GM08714 (cell line): ENCODE results near the gene GALNTL6.

Source experiments
- H3K4me3 ChIP-seq: fragments of 200-500 bp; sonication (Bioruptor generic); 2 replicates; pipeline ENCODE4 v1.5.1; 2014; ENCODE audit warnings: mild to moderate bottlenecking, low read length, inconsistent platforms
- ZNF274 ChIP-seq: IDR thresholded peaks from 2 replicates; pipeline ENCODE4 v1.6.1; 2012; ENCODE audit warnings: mild to moderate bottlenecking, low read depth, low read length

Gene GALNTL6

DNA sequence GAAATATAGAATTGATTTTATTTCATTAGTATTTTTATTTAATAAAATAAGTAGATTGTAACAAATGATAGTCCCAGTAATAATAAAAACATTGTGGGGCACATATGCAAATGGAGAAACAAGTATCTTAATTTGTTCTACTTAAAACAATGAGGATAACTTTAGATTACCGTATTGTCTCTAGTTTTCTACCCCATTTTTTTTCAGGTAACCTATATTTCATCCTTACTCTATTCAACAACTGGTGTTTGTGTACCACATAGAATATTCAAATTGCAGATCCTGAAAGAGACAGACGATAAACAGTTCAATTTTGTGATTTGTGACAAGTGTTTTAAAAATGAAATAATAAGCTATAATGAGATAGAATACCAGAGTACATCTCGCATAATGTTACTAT, 671.8 kb downstream of the GALNTL6 start:
- H3K4me3 ChIP-seq, result no peak overlapping the region
- no peak for TF ChIP-seq ZNF274

DNA sequence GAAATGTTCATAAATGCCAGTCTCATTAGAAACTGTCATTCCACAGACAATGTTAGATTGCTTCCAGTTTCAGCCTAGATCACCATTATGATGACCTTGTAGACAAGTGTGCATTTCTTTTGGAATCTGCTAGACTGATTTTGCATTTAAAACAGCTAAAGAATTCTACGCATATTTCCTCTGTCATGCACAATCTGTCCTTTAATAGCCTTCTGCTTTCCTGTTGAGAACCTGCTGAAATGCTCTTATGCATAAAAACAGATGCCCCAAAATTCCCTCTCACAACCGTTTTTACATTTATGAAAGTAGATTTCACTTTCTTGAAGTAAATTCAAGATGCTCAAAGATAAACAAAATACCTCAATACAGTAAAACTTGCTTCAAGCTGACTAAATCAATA, 673.3 kb downstream of the GALNTL6 start:
- no peak for TF ChIP-seq ZNF274
- H3K4me3 ChIP-seq, result no peak overlapping the region

DNA sequence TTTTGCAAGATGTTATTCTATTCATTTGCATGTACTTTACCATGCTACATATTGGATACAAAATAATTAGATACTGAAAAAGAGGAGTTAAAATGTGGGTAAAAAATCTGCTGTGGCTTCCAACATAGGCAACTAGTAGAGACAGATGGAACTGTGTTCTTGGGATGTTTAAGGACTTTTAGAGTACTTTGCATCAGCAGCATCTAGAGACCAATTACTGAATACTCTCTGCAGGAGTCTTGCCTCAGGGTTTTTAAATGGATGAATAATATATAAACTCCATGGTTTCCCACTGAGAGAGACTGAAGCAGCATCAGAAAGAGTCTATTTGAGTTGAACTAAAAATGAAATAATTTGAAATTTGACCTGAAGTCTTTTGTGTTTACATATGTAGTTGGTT, 676.7 kb downstream of the GALNTL6 start:
- TF ChIP-seq ZNF274, result no peak
- H3K4me3 ChIP-seq, result no peak overlapping the region

DNA sequence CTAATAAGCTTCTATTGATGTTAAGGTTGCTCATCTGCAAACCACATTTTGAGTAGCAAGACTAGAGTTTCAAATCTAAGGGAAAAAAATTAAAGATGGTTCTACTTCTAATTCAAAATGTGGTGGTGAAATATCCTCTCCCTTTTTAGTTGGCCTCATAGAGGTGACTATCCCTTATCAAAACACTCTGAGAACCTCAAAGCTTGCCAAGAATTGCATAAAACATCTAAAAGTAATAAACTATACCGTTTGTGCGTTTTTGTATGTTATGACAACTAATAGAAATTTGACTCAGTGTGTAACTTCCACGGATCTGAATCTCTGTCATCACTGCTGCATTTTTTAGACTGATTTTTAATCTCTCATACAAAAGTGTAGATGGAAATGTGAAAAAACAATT, 682.6 kb downstream of the GALNTL6 start:
- TF ChIP-seq ZNF274, result no peak
- no peak overlapping the region for H3K4me3 ChIP-seq

DNA sequence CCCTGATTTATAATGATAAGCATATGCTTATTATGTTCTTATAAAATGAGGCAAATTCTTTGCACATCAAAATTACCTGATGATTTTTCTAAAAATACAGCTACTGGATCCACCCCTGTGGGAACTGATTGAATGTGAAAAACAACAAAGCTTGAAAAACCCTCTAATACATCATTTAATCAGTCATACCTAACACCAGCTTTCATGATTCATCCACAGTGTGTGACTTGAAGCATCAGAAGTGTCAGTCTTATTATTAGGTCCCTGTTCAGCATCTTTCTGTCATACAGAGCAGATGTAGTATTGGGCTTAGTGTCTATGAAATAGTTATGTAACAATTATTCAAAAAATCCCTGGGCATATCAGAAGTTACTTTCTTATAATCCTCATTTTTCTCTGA, 684.1 kb downstream of the GALNTL6 start:
- no peak overlapping the region for H3K4me3 ChIP-seq
- no peak for TF ChIP-seq ZNF274

DNA sequence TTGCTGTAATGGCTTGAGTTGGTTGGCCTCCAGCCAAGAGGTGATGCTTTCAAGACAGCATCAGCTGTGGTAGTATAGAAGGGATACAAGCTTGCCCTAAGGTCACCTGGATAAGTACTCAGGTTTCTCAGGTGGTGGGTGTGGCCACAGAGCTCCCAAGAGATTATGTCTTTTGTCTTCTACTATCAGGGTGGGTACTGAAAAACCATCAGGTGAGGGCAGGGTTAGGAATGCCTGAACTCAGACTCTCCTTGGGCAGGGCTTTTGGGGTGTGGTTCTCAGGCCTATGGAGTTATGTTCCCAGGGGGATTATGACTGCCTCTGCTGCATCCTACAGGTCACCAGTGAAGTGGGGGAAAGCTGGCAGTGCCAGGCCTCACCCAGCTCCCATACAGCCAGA, 700.8 kb downstream of the GALNTL6 start:
- no peak overlapping the region for H3K4me3 ChIP-seq
- TF ChIP-seq ZNF274, result no peak

DNA sequence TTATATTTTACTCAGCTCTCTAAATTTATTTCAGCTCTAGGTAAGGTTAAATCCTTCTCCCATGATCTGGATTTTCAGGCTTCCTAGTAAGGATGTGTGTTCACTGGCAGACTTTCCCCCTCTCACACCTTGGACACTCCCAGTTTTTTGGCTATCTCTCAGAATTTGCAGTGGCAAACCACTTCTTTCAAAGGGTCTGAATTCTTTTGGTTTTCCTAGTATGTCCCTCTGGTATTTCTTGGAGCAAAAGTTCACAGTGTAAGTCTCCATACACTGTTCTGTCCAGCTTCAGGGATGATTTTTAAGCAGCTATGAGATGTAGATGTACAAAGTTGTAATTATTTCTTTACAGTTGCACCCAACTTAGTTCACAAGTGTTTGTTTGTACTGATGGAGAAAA, 701.6 kb downstream of the GALNTL6 start:
- H3K4me3 ChIP-seq, result no peak overlapping the region
- TF ChIP-seq ZNF274, result no peak

DNA sequence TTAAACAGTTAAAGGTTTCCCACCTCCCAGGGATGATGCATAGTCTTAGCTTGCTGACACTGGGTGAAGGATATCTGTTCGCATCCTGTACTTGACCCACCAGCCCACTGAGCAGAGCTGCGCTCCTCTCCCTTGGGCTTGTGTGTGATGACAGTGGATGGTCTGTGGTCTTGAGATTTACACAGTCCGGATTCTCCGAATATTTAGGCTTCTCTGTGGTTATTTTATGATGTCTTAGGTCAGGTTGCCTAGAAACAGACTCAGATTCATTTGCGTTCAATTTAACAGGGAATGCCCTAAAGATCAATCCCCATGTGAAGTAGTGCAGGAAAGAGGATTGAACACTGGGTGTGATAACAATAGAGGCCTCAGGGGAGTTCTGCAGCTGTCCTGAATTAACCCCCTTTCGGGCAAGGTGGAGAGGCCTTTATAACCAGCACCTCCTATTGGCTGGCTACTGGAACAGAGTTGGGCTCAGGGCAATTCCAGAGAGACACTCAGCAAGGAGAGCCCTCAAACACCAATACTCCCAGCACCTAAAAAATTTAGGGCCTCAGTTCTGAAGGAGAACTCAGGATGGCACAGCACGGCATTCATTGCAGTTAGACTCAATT, 702.2 kb downstream of the GALNTL6 start:
- TF ChIP-seq ZNF274, result no peak

DNA sequence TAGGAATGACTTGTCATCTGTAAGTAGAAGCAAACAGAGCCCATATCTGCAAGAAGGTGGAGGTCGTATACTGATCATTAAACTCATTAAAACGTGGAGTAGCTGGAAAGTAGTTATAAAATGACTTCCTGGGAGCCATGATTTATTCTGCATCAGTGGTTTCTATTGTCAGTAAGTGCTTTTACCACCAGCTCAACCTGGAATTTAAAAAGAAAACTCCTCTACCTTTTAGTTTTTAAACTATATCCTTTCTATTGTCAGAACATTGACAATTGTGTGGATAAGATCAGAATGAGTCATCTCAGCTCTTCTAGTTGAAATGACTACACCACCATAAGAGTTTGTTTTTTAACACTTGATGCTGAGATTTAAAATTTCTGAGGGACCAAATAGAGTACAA, 704.2 kb downstream of the GALNTL6 start:
- H3K4me3 ChIP-seq, result no peak overlapping the region
- TF ChIP-seq ZNF274, result no peak

More for the DNA sequence above, 702.2 kb downstream of the GALNTL6 start:
- H3K4me3 ChIP-seq, result no peak overlapping the region

DNA sequence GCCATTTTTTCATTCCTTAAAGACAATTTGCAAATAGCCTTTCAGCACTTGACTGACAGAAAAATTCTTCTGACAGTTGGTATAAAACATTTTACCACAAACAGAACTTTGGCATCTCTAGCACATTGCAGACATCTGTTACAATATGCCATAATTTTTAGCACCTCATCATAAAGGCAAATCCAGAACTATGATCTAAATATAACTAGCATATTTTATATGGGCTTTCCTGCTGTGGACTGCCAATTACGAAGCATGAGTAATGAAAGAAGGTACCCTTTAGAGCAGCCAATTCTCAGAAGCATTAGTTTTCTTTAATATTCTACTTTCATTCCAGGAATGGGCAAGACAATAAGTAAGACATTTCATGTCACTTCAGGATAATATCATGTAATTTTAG, 708.0 kb downstream of the GALNTL6 start:
- no peak for TF ChIP-seq ZNF274

DNA sequence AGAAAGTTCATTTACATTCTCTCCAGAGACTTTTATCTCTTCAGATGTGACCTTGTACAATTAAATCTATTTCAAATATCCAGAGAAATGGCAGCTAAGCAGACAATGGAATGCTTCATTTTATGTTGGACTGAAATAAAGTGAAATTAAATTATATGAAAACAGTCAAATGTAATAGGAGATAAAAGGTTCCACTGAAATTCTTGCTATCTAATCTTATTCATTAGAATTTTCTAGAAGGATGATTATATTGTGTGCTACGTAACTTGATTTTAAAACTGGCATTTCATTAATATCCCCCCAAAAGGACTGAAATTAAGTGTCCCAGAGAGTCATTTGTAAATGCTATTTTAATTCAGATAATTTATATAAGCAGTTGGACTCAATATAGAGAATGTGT, 708.5 kb downstream of the GALNTL6 start:
- no peak for TF ChIP-seq ZNF274
- no peak overlapping the region for H3K4me3 ChIP-seq

More for the DNA sequence above, 708.0 kb downstream of the GALNTL6 start:
- no peak overlapping the region for H3K4me3 ChIP-seq

DNA sequence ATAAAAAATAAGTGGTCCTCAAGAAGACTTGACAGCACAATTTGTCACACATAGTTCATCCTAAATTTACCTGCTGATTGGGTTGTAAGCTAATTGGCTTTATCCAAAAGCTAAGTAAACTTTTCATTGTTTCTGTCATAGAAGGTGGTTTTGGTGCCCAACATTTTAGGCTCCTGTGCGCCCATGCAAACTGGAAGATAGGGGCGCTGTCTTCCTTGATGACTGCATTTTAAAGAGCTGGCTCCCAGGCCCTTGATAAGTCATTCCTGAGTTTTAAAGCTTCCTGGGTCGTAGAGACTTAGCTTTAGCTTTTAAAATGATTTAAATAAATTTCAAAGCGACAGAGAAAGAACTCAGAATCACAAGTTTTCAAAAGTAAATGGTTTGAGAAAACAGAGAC, 730.0 kb downstream of the GALNTL6 start:
- TF ChIP-seq ZNF274, result no peak
- no peak overlapping the region for H3K4me3 ChIP-seq

DNA sequence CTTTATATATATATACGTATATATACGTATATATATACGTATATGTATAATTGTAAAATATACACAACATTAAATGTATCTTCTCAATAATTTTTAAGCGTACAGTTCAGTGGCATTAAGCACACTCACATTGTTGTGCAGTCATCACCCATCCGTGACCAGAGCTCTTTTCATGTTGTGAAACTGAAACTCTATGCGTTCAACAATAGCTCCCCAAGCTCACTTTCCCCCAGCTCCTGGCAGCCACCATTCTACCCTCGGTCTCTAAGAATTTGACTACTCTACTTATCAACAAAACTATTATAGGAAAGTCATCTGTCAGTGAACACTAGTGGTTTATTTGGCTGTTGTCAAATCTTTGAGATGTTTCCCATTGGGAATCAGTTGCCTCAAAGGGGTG, 733.6 kb downstream of the GALNTL6 start:
- no peak overlapping the region for H3K4me3 ChIP-seq
- TF ChIP-seq ZNF274, result no peak

DNA sequence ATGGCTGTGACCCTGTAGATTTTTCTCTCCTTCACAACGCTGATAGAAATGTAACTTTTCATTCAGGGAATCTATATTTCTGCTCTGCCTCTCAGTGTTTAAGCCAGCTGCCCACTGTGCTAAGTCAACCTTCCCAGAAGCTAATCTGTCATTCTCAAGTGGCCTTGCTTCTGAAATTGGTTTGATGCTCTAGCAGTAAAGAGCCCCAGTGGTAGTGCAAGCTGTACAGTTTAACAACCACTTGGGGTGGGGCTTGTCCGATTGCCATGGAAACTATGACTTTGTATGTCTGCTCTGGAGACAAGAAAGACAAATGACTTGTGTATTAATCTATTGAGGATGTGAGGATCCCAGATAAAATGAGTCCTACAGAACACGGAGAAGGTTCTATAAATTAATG, 734.5 kb downstream of the GALNTL6 start:
- no peak for TF ChIP-seq ZNF274
- no peak overlapping the region for H3K4me3 ChIP-seq

DNA sequence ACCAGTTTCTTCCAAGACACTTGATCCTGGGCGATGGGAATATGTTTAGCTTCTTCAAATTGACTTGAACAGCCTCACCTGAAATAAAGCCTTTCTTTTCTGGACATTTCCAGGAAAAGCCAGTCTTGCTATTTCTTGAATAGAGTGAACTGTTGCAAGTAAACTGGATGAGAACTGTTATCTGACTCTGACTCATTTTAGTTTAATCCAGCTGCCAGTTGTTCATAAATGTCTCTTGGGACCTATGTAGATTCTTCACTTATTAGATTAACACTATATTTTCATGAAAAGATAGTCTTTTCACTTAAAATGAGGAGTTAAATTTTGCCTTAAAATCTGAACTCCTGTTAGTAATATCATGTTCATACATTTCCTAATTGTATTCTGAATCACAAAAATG, 740.0 kb downstream of the GALNTL6 start:
- TF ChIP-seq ZNF274, result no peak
- no peak overlapping the region for H3K4me3 ChIP-seq

DNA sequence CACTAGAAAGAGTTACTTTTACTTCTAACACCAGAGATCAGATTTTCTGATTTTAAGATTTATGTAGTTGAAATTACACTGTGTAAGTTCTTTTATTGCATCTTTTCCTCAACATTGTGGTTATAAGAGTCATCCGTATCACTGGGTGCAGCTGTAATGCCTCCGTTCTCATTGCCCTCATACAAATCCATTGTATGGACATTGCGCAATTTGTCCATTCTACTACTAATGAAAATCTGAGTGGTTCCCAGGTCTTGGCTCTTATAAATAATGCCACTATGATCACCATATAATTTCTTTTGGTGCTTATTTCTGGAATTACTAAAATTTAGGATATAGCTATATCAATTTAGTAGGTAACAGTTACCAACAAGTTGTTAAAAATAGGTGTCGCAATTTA, 741.4 kb downstream of the GALNTL6 start:
- no peak overlapping the region for H3K4me3 ChIP-seq
- TF ChIP-seq ZNF274, result no peak
